ENCODE results near the gene LITAFD. TPM values are rescaled to one million over a fixed set of nuclear protein-coding genes. Genes with fewer than 3 reads are reported as not detected.
"Not testable (repeated sequence)": the region's sequence is repeated elsewhere in the genome, so short reads cannot be mapped to it uniquely, and the experiment has no call there.

LITAFD gene
- total and polyA plus RNA-seq, 2 experiments from 2014 or later = 0.43 TPM; not detected in 1

DNA sequence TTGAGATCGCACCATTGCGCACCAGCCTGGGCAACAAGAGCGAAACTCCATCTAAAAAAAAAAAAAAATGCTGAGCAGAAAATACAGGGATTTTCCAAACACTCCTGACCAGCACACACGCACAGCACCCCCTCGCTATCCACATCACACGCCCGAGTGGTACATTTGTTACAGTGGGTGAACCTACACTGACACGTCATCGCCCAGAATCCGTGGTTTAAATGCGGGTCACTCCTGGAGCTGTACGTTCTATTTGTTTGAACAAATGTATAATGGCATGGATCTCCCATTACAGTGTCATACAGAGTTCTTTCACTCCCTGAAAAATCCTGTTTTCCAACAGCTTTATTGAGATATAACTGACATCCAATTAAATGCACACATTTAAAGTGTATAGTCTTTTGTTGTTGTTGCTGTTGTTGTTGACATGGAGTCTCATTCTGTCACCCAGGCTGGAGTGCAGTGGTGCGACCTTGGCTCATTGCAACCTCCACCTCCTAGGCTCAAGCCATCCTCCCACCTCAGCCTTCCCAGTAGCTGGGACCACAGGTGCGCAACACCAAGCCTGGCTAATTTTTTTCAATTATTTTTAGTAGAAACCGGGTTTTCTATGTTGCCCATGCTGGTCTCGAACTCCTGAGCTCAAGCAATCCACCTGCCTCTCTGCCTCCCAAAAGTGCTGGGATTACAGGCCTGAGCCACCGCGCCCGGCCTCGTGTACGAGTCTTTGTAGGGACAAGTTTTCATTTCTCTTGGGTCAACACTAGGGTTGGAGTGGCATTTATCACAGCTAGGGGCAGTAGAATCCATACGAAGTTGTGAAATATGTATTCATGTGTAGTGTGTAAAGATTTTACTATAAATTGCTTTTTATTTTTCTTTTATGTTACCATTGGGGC lies 8.9 kb upstream of the LITAFD start:
- H3K27me3 ChIP-seq = no peaks in the 10 kb centered on the region
- TF ChIP-seq, protein P1, sequence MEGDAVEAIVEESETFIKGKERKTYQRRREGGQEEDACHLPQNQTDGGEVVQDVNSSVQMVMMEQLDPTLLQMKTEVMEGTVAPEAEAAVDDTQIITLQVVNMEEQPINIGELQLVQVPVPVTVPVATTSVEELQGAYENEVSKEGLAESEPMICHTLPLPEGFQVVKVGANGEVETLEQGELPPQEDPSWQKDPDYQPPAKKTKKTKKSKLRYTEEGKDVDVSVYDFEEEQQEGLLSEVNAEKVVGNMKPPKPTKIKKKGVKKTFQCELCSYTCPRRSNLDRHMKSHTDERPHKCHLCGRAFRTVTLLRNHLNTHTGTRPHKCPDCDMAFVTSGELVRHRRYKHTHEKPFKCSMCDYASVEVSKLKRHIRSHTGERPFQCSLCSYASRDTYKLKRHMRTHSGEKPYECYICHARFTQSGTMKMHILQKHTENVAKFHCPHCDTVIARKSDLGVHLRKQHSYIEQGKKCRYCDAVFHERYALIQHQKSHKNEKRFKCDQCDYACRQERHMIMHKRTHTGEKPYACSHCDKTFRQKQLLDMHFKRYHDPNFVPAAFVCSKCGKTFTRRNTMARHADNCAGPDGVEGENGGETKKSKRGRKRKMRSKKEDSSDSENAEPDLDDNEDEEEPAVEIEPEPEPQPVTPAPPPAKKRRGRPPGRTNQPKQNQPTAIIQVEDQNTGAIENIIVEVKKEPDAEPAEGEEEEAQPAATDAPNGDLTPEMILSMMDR (IDR thresholded peaks at IDR 0.05; ENCODE audit: low read depth, low read length) = peak; percentile 15
- H3K9me3 ChIP-seq (ENCODE audit: low read depth) = no peaks in the 10 kb centered on the region
- no peak overlapping the region for H3K4me3 ChIP-seq
- no peak for DNase-seq (ENCODE audit: low read depth in 1 of 2, low spot score in 1 of 2)
- H3K27ac ChIP-seq = no peak overlapping the region
- no peaks in the 10 kb centered on the region for H3K4me1 ChIP-seq (ENCODE audit: low read depth)
- H3K36me3 ChIP-seq = no peaks in the 10 kb centered on the region

DNA sequence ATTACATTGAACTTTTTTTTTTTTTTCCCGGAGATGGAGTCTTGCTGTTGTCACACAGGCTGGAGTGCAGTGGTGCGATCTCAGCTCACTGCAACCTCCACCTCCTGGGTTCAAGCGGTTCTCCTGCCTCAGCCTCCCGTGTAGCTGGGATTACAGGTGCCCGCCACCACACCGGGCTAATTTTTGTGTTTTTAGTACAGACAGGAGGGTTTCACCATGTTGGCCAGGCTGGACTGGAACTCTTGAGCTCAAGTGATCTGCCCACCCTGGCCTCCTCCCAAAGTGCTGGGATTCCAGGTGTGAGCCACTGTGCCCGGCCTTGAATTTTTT lies 8.3 kb upstream of the LITAFD start:
- not testable (repeated sequence) for H3K27ac ChIP-seq; H3K9me3 ChIP-seq (ENCODE audit: low read depth); H3K36me3 ChIP-seq; H3K4me3 ChIP-seq; DNase-seq (ENCODE audit: low read depth in 1 of 2, low spot score in 1 of 2); H3K27me3 ChIP-seq; H3K4me1 ChIP-seq (ENCODE audit: low read depth)

GRCh38 chr16:8874388-8874787 lies 7.8 kb upstream of the LITAFD start:
- H3K9me3 ChIP-seq (ENCODE audit: low read depth) = no peaks in the 10 kb centered on the region
- TF ChIP-seq, protein P1 (IDR thresholded peaks at IDR 0.05; ENCODE audit: low read depth, low read length) = no peak
- peak in 1 of 2 donors; percentile 64 for DNase-seq (ENCODE audit: low read depth in 1 of 2, low spot score in 1 of 2)
- no peaks in the 10 kb centered on the region for H3K4me1 ChIP-seq (ENCODE audit: low read depth)
- H3K36me3 ChIP-seq = no peaks in the 10 kb centered on the region
- H3K27me3 ChIP-seq = no peaks in the 10 kb centered on the region
- H3K27ac ChIP-seq = no peak overlapping the region
- H3K4me3 ChIP-seq = no peak overlapping the region

DNA sequence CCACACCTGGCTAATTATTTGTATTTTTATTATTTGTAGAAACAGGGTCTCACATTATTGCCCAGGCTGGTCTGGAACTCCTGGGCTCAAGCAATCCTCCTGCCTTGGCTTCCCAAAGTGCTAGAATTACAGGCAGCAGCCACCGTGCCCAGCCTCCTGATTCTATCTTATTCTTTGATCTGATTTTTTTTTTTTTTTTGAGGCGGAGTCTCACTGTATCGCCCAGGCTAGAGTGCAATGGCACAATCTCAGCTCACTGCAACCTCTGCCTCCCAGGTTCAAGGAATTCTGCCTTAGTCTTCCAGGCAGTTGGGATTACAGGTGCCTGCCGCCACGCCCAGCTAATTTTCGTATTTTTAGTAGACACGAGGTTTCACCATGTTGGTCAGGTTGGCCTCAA lies 6.8 kb upstream of the LITAFD start:
- not testable (repeated sequence) for H3K27me3 ChIP-seq; H3K4me1 ChIP-seq (ENCODE audit: low read depth); DNase-seq (ENCODE audit: low read depth in 1 of 2, low spot score in 1 of 2); H3K27ac ChIP-seq; H3K4me3 ChIP-seq; H3K9me3 ChIP-seq (ENCODE audit: low read depth); H3K36me3 ChIP-seq

GRCh38 chr16:8877894-8878522 lies 4.1 kb upstream of the LITAFD start:
- H3K36me3 ChIP-seq = no peaks in the 10 kb centered on the region
- TF ChIP-seq, protein P1 (IDR thresholded peaks at IDR 0.05; ENCODE audit: low read depth, low read length) = no peak
- H3K4me1 ChIP-seq (ENCODE audit: low read depth) = no peaks in the 10 kb centered on the region
- no peak overlapping the region for H3K4me3 ChIP-seq
- no peak overlapping the region for H3K27ac ChIP-seq
- H3K27me3 ChIP-seq = no peaks in the 10 kb centered on the region
- H3K9me3 ChIP-seq (ENCODE audit: low read depth) = no peaks in the 10 kb centered on the region
- DNase-seq (ENCODE audit: low read depth in 1 of 2, low spot score in 1 of 2) = no peak

GRCh38 chr16:8878523-8878911 lies 3.6 kb upstream of the LITAFD start:
- peak in 1 of 2 donors; percentile 66 for DNase-seq (ENCODE audit: low read depth in 1 of 2, low spot score in 1 of 2)
- H3K27ac ChIP-seq = no peak overlapping the region
- no peaks in the 10 kb centered on the region for H3K36me3 ChIP-seq
- H3K4me1 ChIP-seq (ENCODE audit: low read depth) = no peaks in the 10 kb centered on the region
- H3K9me3 ChIP-seq (ENCODE audit: low read depth) = no peaks in the 10 kb centered on the region
- no peak overlapping the region for H3K4me3 ChIP-seq
- TF ChIP-seq, protein P1 (IDR thresholded peaks at IDR 0.05; ENCODE audit: low read depth, low read length) = no peak
- H3K27me3 ChIP-seq = no peaks in the 10 kb centered on the region

All from cardiac muscle cell (in vitro differentiated cells and primary cell).